T-helper 1 cell treated with Interleukin-12 subunit alpha and Interleukin-12 subunit beta and Interleukin-4 antibody, amounts not matched to agents 30 ng/mL and 1 ng/mL, for 36 hours (primary cell): ENCODE data around the gene NTSR1. TPM values are rescaled to one million over a fixed set of nuclear protein-coding genes. Genes with fewer than 3 reads are reported as not detected.

Source experiments
- intact Hi-C: fragments of 100-400 bp; cut with micrococcal nuclease; formaldehyde crosslinking; loops from one replicate; pipeline ENCODE4 v1.15.1; 2024
- total RNA-seq: library from RNA; stranded (reverse); gene quantifications from 2 replicates; pipeline ENCODE4 v1.2.3, GENCODE V29; 2022

The NTSR1 gene
- total RNA-seq, 1 donor from 2014 or later = not detected

- intact Hi-C loops = no loop called here
Measured at GRCh38 chr20:62706857-62707256, 1.8 kb upstream of the NTSR1 start.

- intact Hi-C loops = no loop called here
Measured at GRCh38 chr20:62707276-62707920, 1.2 kb upstream of the NTSR1 start.

DNA sequence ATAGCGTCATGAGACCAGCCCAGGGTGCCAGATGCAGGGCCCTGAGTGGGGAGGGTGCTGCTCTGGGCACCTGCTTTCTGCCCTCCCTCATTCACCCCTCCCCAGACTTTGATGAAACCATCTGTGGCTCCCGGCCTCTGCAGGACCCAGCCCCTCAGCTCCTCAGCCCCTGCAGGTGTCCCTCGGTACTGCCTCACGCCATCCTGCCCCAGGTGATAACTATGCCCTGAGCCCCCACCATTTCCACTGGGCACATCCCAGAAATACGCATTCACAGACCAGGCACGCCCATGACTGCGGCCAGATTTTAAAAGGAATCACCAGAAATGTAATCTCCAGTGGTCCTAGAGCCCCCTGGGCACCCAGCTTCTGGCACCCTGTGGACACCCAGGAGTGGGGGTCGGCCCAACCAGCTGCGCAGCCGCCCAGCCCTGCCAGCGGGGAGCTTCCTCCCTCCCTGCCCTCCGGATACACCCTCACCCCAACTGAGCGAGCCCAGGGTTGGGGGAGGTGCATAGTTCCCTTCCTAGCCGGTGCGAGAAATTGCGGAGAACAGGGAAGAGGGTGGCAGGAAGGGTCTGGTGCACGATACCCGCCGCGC, 615 bp upstream of the NTSR1 start:
- intact Hi-C loops = no loop called here

DNA sequence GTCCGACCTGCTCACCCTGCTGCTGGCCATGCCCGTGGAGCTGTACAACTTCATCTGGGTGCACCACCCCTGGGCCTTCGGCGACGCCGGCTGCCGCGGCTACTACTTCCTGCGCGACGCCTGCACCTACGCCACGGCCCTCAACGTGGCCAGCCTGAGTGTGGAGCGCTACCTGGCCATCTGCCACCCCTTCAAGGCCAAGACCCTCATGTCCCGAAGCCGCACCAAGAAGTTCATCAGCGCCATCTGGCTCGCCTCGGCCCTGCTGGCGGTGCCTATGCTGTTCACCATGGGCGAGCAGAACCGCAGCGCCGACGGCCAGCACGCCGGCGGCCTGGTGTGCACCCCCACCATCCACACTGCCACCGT, 885 bp downstream of the NTSR1 start:
- intact Hi-C loops = no loop called here

GRCh38 chr20:62710221-62710885, 1.7 kb downstream of the NTSR1 start:
- intact Hi-C loops = no loop called here

- intact Hi-C loops = no loop called here
Measured at GRCh38 chr20:62710886-62711702, 2.5 kb downstream of the NTSR1 start.

- intact Hi-C loops = no loop called here
Measured at GRCh38 chr20:62711703-62712101, 3.1 kb downstream of the NTSR1 start.

DNA sequence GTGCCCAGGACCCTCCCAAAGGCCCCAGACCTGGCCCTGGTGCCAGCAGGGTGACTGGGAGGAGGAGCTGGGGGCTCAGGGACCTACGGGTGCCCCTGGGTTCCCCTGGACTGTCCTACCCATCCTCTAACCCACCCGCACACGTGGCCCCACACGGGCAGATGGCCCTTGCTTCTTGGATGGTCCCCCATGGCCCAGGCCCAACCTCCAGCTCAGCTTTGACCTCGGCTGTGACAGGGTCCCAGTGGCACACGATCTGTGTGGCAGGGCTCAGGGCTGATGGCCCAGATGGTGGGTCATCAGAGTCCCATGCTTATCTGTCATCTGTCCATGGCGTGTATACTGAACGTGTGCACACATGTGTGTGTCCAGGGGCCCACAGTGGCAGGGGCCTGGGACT, 4.0 kb downstream of the NTSR1 start:
- intact Hi-C loops = no loop called here

- intact Hi-C loops = no loop called here
Measured at GRCh38 chr20:62714006-62714405, 5.4 kb downstream of the NTSR1 start.

- intact Hi-C loops = no loop called here
Measured at GRCh38 chr20:62714799-62715198, 6.2 kb downstream of the NTSR1 start.

- intact Hi-C loops = no loop called here
Measured at GRCh38 chr20:62715201-62715600, 6.6 kb downstream of the NTSR1 start.

- intact Hi-C loops = loop anchor here (1.0 kb wide), 1 partner anchor 24 kb away; no protein-coding TSS in a partner anchor
Measured at GRCh38 chr20:62716198-62716940, 7.7 kb downstream of the NTSR1 start.

DNA sequence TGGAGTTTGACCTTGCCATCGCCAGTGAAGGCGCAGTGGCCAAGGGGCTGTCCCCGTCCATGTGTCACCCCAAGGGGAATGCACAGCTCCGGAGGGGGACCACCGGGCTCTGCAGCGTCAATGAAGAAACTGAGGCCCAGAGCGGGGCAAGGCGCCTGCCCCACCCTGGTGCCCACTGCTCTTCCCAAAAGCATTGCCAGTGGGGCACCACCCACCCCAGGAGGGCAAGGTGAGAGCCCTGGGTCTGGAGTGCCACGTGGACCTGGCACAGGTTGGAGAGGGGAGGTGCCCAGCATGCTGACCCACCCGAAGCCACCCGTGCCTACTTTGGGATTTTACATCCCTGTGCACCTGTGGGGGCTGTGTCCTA, 8.3 kb downstream of the NTSR1 start:
- intact Hi-C loops = loop anchor here (1.0 kb wide), 1 partner anchor 23 kb away; no protein-coding TSS in a partner anchor

DNA sequence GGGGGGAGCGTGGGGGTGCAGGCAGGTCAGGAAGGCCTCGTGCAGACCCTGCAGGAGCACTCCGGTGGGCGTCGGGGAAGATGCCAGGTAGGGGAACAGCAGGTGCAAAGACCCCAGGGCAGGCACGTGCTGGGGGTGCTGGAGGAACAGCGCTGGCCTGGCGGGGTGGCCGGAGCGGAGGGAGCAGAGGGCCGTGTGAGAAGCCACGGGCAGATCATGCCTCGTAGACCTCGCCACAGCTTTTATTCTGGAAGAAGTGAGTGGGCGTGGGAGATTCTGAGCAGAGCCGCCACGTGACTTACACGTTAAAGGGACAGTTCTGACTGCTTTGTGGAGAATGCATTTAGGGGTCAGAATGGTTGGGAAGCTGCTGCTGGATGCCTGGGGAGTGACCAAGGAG, 9.3 kb downstream of the NTSR1 start:
- intact Hi-C loops = no loop called here

DNA sequence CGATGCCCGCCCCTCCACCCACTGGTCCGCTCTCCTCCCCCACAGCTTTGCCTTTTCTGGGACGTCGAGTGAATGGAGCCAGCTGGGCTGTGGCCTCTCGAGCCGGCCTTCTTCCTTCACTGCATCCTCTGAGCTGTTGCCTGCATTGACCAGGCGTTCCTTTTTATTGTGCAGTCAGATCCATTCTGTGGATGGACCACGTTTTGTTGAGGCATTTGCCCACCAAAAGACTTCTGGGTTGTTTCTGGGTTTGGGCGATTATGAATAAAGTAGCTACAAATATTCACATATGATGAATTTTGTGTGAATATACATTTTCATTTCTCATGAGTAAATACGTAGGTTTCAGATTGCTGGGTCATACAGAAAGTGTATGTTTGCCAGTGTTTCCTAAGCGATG, 9.9 kb downstream of the NTSR1 start:
- intact Hi-C loops = no loop called here

DNA sequence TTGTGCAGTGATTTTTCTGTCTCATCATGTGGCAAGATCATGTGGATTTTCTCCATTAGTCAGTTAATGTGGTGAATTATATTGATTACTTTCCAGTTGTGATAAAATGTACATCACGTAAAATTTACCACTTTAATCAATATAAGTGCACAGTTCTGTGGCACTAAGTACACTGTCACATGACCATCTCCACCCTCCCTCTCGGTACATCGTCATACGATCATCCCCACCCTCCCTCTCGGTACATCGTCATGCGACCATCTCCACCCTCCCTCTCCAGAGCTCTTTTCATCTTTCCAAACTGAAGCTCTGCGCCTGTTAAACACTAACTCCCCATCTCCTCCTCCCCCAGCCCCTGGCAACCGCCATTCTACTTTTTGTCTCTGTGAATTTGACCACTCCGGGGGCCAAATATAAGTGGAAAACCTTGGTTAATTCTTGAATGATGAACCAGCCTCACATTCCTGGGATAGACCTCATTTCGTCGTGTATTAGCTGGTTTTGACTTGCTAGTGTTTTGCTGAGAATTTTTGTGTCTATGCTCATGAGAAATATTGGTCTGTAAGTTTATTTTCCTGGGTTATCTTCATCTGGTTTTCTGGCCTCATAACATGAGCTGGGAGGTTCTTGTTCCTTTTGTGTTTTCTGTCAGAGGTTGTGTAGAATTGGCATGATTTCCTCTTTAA, 10.8 kb downstream of the NTSR1 start:
- intact Hi-C loops = no loop called here

DNA sequence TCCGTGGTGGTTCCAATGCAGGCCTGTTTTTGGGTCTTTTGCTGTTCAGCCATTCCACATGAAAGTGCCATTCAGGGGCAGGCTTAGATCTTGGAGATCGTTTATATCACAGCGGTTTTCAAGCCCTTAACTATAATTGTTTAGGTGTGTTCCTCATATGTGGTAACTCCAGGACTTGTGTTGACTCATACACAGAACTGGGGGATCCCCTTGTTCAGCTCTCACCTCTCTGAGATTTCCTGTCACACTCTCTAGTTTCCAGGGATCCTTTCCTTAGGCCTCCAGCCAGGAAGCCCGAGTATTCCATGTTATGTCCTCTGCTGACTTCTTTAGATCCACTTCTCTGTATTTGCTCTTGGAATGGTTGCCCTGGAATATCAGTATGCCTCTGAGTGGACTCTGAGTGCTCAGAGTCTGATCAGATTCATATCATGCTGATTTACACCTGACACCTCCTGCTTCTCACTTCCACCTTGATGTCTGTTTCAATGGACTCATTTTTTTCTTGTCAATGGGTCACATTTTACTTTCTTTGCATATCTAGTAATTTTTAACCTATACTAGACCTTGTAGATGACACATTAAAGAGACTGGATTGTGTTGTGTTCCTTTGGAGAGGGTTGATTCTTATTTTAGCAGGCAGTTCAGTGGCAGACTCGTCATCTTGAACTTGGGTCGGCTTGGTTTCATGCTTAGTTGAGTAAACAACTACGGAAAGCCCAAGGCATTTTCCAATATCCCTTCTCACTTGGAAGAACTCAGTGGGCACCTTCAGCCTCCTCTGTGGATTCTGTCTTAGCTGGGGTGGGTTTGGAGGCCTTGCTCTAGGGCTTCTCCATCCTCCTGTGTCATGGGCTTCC, 13.1 kb downstream of the NTSR1 start:
- intact Hi-C loops = no loop called here

DNA sequence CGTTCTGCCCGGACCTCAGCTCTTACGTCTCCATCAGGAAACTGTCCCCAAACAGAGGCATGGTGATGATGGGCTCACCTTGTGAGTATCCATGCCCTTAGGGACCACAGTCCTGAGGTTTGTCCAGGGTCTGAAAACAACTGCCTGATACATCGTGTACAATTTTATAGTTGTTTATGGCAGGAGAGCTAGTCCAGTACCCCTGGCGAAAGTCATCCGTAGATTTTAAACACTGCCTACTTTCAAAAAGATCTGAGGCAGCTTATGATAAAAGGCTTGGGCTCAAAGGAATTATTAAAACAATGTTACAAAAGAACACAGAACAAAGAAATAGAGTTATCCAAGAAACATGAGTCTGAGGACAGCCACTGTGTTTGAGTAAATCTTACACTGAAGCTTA, 14.0 kb downstream of the NTSR1 start:
- intact Hi-C loops = no loop called here

- intact Hi-C loops = no loop called here
Measured at GRCh38 chr20:62723351-62723750, 14.7 kb downstream of the NTSR1 start.
